ENCODE measurements around the gene INA.

- TF ChIP-seq CTCF (conservative IDR thresholded peaks at IDR 0.05) (no peak), ZFX (IDR thresholded peaks at IDR 0.05) (no peak)
Observed at GRCh38 chr10:103254113-103254512, 22.8 kb upstream of the INA start.

Data from C4-2B (cell line).